GM23338 (cell line): ENCODE data around the gene FRMD3.

Experiments
- CREB1 ChIP-seq: fragments of 250-450 bp; sonication (Bioruptor Pico); IDR thresholded peaks from 2 replicates; pipeline ENCODE4 v1.5.0; 2020; ENCODE audit warnings: low read depth, mild to moderate bottlenecking, moderate library complexity
- ETS1 ChIP-seq: IDR thresholded peaks from 2 replicates; pipeline ENCODE4 v1.6.1; 2016; ENCODE audit warnings: antibody characterized with exemption
- EZH2 ChIP-seq: fragments of 200-600 bp; sonication (generic); IDR thresholded peaks from one replicate; pipeline ENCODE4 v1.8.0; 2017; ENCODE audit warnings: antibody characterized with exemption, mild to moderate bottlenecking, low read depth; ENCODE audit not compliant: unreplicated experiment
- EZH2phosphoT487 ChIP-seq: fragments of 200-600 bp; sonication (generic); IDR thresholded peaks from one replicate; pipeline ENCODE4 v1.8.1; 2018; ENCODE audit warnings: antibody characterized with exemption; ENCODE audit not compliant: unreplicated experiment
- JUNB ChIP-seq: IDR thresholded peaks from one replicate; pipeline ENCODE4 v1.6.1; 2016; ENCODE audit warnings: antibody characterized with exemption; ENCODE audit not compliant: unreplicated experiment
- NANOG ChIP-seq: IDR thresholded peaks from 2 replicates; pipeline ENCODE4 v1.6.1; 2016; ENCODE audit warnings: antibody characterized with exemption, borderline replicate concordance
- POLR2AphosphoS5 ChIP-seq: IDR thresholded peaks from 2 replicates; pipeline ENCODE4 v1.6.1; 2016; ENCODE audit warnings: antibody characterized with exemption, low read depth
- REST ChIP-seq: IDR thresholded peaks from one replicate; pipeline ENCODE4 v1.6.1; 2018; ENCODE audit warnings: antibody characterized with exemption; ENCODE audit not compliant: unreplicated experiment
- ZNF114 ChIP-seq: fragments of 250-450 bp; sonication (Bioruptor Pico); IDR thresholded peaks from 2 replicates; pipeline ENCODE4 v1.5.0; 2020; ENCODE audit warnings: mild to moderate bottlenecking, moderate library complexity
- TF ChIP-seq, protein P1 (sequence below), 2 experiments: fragments of 200-600 bp in 1 of 2; sonication (generic) in 1 of 2; conservative IDR thresholded peaks; 2 replicates each; pipeline versions ENCODE4 v1.5.1 to v1.6.1; 2016 to 2017; ENCODE audit warnings: antibody characterized with exemption in 2 of 2, low read depth in 2 of 2, mild to moderate bottlenecking in 2 of 2, moderate library complexity in 1 of 2

DNA sequence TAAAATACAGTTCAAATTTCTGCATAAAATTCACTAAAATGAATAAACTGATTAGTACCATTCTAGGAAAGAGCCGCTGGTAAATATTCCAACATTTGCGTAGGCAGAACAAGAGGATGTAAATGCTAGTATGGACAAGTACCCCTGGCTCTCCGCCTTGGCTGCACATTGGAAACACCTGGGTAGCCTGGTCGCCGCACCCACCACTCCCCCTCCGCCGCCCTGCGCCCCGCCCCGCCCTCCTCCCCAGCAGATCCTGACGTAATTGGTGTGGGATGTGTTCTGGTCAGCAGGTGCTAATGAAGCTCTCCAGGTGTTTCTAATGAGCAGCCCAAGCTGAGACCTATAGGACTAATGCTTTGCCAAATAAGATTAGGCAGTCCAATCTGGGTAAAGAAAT is 225.7 kb downstream of the FRMD3 start:
- TF ChIP-seq, protein P1, sequence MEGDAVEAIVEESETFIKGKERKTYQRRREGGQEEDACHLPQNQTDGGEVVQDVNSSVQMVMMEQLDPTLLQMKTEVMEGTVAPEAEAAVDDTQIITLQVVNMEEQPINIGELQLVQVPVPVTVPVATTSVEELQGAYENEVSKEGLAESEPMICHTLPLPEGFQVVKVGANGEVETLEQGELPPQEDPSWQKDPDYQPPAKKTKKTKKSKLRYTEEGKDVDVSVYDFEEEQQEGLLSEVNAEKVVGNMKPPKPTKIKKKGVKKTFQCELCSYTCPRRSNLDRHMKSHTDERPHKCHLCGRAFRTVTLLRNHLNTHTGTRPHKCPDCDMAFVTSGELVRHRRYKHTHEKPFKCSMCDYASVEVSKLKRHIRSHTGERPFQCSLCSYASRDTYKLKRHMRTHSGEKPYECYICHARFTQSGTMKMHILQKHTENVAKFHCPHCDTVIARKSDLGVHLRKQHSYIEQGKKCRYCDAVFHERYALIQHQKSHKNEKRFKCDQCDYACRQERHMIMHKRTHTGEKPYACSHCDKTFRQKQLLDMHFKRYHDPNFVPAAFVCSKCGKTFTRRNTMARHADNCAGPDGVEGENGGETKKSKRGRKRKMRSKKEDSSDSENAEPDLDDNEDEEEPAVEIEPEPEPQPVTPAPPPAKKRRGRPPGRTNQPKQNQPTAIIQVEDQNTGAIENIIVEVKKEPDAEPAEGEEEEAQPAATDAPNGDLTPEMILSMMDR (conservative IDR thresholded peaks at IDR 0.05; ENCODE audit: low read depth in 2 of 2) = no peak
- TF ChIP-seq ETS1 = no peak
- no peak for TF ChIP-seq JUNB
- TF ChIP-seq EZH2phosphoT487 = no peak
- no peak for TF ChIP-seq EZH2
- no peak for TF ChIP-seq REST
- no peak for TF ChIP-seq CREB1 (CRISPR knock-in tag)
- TF ChIP-seq POLR2AphosphoS5 = no peak
- TF ChIP-seq ZNF114 (CRISPR knock-in tag) = no peak
- no peak for TF ChIP-seq NANOG
